ENCODE data around the gene NEK9. TPM values are rescaled to one million over a fixed set of nuclear protein-coding genes. Genes with fewer than 3 reads are reported as not detected.

The NEK9 gene
- total RNA-seq, 2 experiments from 2014 or later, result 45.2 to 58.7 TPM

DNA sequence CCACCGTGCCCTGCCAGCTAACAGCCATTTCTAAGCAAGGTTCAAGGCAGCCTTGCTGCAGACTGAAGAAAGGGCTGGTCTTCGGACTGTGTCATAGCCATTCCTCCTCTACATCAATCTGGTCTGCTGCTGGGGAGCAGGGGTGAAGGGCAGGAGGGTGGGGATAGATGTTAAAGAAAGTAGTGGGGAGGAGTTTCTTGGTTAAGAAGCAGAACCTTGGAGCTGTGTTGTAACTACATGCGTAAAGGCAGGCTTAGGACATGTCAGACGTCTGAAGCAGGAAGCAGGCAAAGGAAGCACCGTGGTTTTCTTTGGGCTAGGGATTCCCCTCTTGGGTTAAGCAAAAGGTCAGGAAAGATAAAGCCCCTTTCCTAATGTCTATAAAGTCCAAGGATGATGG lies 18.1 kb upstream of the NEK9 start:
- DNase-seq (no peak), ATAC-seq (no peak)
- Mint-ChIP-seq H3K4me3 (no peak overlapping the region), H3K27ac (no peak overlapping the region), H3K27me3 (no peaks in the 10 kb centered on the region), H3K4me1 (peaks cover 56% of the 10 kb centered on the region), H3K9me3 (ENCODE audit: low read depth) (no peaks in the 10 kb centered on the region), H3K36me3 (ENCODE audit: low read depth) (peaks cover 30% of the 10 kb centered on the region)
- ChIA-PET CTCF (interaction anchor here (0.6 to 12.7 kb wide), 4 partner anchors 13 to 155 kb away, joined by 3 to 221 read pairs (median 4); no protein-coding TSS in a partner anchor), POLR2A (interaction anchor here (0.9 kb wide), 1 partner anchor 31 kb away, joined by 3 read pairs; no protein-coding TSS in a partner anchor)
- intact Hi-C loops (cut with DNase I, micrococcal nuclease), result no loop called here

DNA sequence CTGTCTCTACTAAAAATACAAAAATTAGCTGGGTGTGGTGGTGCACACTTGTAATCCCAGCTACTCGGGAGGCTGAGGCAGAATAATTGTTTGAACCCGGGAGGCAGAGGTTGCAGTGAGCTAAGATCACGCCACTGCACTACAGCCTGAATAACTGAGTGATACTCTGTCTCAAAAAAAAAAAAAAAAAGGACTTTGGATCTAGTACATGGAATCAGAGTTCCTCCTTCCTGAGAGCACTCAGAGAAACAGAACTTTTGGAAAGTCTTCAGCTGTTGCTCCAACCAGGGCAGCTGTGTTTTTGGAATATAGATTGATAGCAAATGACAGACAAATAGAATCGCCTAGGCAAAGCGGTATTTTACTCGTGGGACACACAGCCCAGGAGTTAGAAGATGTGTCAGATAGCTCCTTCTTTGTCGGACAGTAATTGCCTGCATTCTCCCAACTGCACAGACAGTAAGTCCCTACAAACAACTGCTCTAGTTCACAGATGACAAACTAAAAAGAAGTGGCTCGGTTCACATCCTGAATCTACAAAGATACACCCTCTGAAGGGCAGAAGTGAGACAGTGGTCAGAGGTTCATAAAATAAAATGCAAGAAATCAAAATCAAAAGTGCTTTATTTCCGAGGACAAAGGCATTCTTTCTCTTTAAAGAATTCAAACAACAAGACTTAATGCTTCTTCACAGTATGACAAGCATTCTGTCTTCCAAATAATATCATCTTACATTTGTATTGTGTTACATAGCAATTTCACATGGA lies 17.1 kb upstream of the NEK9 start:
- POLR2A ChIA-PET, result no interaction called here
- DNase-seq (no peak), ATAC-seq (no peak)
- no peaks in the 10 kb centered on the region for H3K9me3 Mint-ChIP-seq (ENCODE audit: low read depth)
- no peaks in the 10 kb centered on the region for H3K27me3 Mint-ChIP-seq
- no peak overlapping the region for H3K4me3 Mint-ChIP-seq
- intact Hi-C loops (cut with DNase I, micrococcal nuclease), result no loop called here
- H3K4me1 Mint-ChIP-seq, result peaks cover 60% of the 10 kb centered on the region
- peaks cover 27% of the 10 kb centered on the region for H3K36me3 Mint-ChIP-seq (ENCODE audit: low read depth)
- CTCF ChIA-PET, result interaction anchor here (0.5 to 12.7 kb wide), 6 partner anchors 12 to 359 kb away, joined by 3 to 221 read pairs (median 4); no protein-coding TSS in a partner anchor
- peak overlapping the region; percentile 44 for H3K27ac Mint-ChIP-seq

DNA sequence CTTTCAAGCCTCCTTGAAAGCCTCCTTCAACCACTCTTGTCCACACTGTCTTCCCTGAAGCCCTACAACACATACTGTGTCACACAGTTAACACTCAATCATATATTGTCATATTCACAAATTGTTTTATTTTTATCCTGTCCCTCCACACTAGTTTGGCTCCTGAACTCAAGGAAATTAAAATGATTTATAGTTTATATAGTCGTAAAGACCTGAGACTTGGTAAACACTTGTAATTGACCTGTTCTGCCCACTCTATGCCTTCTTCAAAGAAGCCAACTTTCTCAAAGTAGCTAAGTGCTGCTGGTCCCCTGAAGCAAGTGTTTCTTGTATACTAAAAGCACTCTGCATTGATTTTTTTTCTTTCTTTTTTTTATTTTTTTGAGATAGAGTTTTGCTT lies 15.6 kb upstream of the NEK9 start:
- H3K27ac Mint-ChIP-seq, result no peak overlapping the region
- H3K9me3 Mint-ChIP-seq (ENCODE audit: low read depth), result no peaks in the 10 kb centered on the region
- intact Hi-C loops (cut with DNase I, micrococcal nuclease), result no loop called here
- peaks cover 62% of the 10 kb centered on the region for H3K4me1 Mint-ChIP-seq
- ChIA-PET CTCF (interaction anchor here (0.7 to 12.7 kb wide), 8 partner anchors 11 to 158 kb away, joined by 3 to 221 read pairs (median 6); no protein-coding TSS in a partner anchor), POLR2A (no interaction called here)
- peaks cover 21% of the 10 kb centered on the region for H3K36me3 Mint-ChIP-seq (ENCODE audit: low read depth)
- H3K4me3 Mint-ChIP-seq, result no peak overlapping the region
- no peaks in the 10 kb centered on the region for H3K27me3 Mint-ChIP-seq
- DNase-seq (no peak), ATAC-seq (no peak)

DNA sequence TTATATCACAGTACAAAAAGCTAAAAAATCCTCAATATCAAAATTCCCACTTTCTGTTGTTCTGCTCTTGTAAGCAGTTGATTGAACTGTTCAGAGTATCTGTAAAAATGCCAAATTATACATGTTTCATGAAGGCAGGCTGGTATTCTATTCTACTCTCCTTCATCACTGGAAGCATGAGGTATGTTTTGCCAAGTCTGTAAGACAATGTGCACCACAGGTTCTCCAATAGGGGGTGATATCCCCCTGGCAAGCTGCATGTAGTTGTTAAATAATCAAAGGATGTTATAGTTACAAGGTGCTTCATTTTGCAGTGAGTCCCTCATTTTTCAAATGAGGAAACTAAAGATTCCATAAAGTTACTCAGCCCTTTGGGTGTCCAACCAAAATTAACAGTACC lies 15.1 kb upstream of the NEK9 start:
- peak; percentile 71 for ATAC-seq
- Mint-ChIP-seq H3K36me3 (ENCODE audit: low read depth) (peaks cover 17% of the 10 kb centered on the region), H3K27ac (no peak overlapping the region), H3K4me1 (peaks cover 58% of the 10 kb centered on the region), H3K4me3 (no peak overlapping the region), H3K27me3 (no peaks in the 10 kb centered on the region), H3K9me3 (ENCODE audit: low read depth) (no peaks in the 10 kb centered on the region)
- peak; percentile 38 for DNase-seq
- CTCF ChIA-PET, result interaction anchor here (0.9 to 12.7 kb wide), 10 partner anchors 11 to 179 kb away, joined by 3 to 221 read pairs (median 6); no protein-coding TSS in a partner anchor
- intact Hi-C loops (cut with DNase I, micrococcal nuclease), result no loop called here
- POLR2A ChIA-PET, result no interaction called here

DNA sequence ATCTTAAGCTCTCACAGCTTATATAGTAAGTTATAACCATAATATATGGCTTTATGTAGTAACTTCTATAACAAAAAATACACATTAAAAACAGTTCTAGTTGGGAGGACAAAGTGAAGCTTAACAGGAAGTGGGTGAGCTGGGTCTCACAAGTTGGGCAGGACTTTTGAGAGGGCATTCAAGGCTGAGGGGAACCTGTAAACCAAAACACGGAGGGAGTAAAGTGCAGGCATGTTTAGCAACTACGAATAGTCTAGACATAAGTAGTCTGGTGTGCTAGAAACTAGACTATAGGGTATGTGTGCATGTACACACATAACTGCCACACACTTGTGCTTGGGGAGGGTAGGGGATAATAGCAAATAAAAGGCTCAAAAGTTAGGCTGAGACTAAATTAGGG lies 14.2 kb upstream of the NEK9 start:
- H3K9me3 Mint-ChIP-seq (ENCODE audit: low read depth), result no peaks in the 10 kb centered on the region
- H3K27ac Mint-ChIP-seq, result no peak overlapping the region
- H3K36me3 Mint-ChIP-seq (ENCODE audit: low read depth), result peaks cover 8% of the 10 kb centered on the region
- CTCF ChIA-PET, result interaction anchor here (0.6 to 12.7 kb wide), 14 partner anchors 10 to 180 kb away, joined by 3 to 221 read pairs (median 4); no protein-coding TSS in a partner anchor
- peaks cover 49% of the 10 kb centered on the region for H3K4me1 Mint-ChIP-seq
- ATAC-seq (peak; percentile 22), DNase-seq (no peak)
- no peaks in the 10 kb centered on the region for H3K27me3 Mint-ChIP-seq
- POLR2A ChIA-PET, result interaction anchor here (0.7 kb wide), 1 partner anchor 100 kb away, joined by 3 read pairs; no protein-coding TSS in a partner anchor
- intact Hi-C loops (cut with DNase I, micrococcal nuclease), result no loop called here
- H3K4me3 Mint-ChIP-seq, result no peak overlapping the region

DNA sequence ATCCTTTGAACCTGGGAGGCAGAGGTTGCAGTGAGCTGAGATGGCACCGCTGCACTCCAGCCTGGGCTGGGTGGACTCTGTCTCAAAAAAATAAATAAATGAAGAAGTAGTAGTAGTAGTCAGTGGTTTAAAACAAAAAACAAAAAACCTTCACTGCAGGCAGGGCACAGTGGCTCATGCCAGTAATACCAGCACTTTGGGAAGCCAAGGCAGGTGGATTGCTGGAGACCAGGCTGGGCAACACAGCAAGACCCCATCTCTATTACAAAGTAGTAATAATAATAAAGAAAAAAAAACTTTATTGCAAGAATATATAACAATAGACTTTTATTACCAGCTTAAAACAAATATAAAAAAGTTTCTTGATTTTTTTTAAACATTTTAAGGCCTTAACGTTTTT lies 13.8 kb upstream of the NEK9 start:
- Mint-ChIP-seq H3K4me1 (peaks cover 47% of the 10 kb centered on the region), H3K36me3 (ENCODE audit: low read depth) (peaks cover 8% of the 10 kb centered on the region), H3K4me3 (no peak overlapping the region), H3K27ac (peak overlapping the region; percentile 11), H3K9me3 (ENCODE audit: low read depth) (no peaks in the 10 kb centered on the region), H3K27me3 (no peaks in the 10 kb centered on the region)
- ATAC-seq, result no peak
- intact Hi-C loops (cut with DNase I, micrococcal nuclease), result no loop called here
- ChIA-PET CTCF (interaction anchor here (0.6 to 12.7 kb wide), 11 partner anchors 9 to 168 kb away, joined by 3 to 221 read pairs (median 6); partner anchors contain the start of gene NEK9), POLR2A (interaction anchor here (0.7 kb wide), 1 partner anchor 100 kb away, joined by 3 read pairs; no protein-coding TSS in a partner anchor)
- DNase-seq, result no peak

DNA sequence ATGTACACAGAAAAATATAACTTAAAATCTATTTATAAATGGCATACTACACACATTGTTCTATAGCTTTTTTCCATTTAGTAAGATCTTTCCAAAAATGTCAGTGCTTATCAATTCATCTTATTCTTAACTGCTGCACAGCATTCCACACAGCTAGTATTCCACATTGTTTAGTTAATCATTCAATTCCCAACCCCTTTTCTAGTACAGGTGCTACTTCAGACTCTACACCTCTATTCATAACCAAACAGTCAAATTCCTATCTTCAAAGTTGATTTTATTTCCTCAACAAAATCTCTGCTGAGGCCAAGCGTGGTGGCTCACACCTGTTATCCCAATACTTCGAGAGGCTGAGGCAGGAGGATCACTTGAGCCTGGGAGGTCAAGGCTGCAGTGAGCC lies 12.3 kb upstream of the NEK9 start:
- peaks cover 16% of the 10 kb centered on the region for H3K36me3 Mint-ChIP-seq (ENCODE audit: low read depth)
- POLR2A ChIA-PET, result interaction anchor here (1.3 kb wide), 1 partner anchor 18 kb away, joined by 4 read pairs; no protein-coding TSS in a partner anchor
- no peaks in the 10 kb centered on the region for H3K27me3 Mint-ChIP-seq
- peak overlapping the region; percentile 6 for H3K4me3 Mint-ChIP-seq
- H3K9me3 Mint-ChIP-seq (ENCODE audit: low read depth), result no peaks in the 10 kb centered on the region
- ATAC-seq (no peak), DNase-seq (no peak)
- intact Hi-C loops (cut with DNase I, micrococcal nuclease), result loop anchor here in 1 of 2 experiments (5.0 kb wide), 1 partner anchor 38 kb away; the partner anchor contains the start of gene TMED10
- CTCF ChIA-PET, result interaction anchor here (0.6 to 12.7 kb wide), 7 partner anchors 10 to 350 kb away, joined by 3 to 221 read pairs (median 4); no protein-coding TSS in a partner anchor
- H3K4me1 Mint-ChIP-seq, result peaks cover 33% of the 10 kb centered on the region
- peak overlapping the region; percentile 9 for H3K27ac Mint-ChIP-seq

DNA sequence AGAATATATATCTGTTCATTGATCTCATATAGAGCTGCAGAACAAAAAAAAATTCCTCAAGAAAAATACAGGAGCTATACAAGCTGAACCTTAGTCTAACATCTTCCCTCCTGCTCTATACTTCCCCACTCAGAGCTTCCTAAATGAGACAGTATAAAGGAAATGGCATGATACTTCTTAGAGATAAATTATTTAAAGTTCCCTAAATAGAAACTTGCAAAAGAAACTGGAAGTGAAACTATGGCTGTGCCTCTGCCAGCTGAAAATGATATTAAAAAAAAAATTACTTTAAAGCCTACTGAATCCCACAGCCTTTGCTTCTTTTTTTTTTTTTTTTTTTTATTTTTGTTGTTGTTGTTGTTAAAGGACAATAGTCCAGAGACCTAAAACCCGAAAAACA lies 11.6 kb upstream of the NEK9 start:
- Mint-ChIP-seq H3K27ac (peak overlapping the region; percentile 72), H3K36me3 (ENCODE audit: low read depth) (peaks cover 23% of the 10 kb centered on the region), H3K4me3 (no peak overlapping the region), H3K27me3 (no peaks in the 10 kb centered on the region), H3K4me1 (peaks cover 31% of the 10 kb centered on the region), H3K9me3 (ENCODE audit: low read depth) (no peaks in the 10 kb centered on the region)
- DNase-seq (no peak), ATAC-seq (peak; percentile 63)
- intact Hi-C loops (cut with DNase I, micrococcal nuclease), result loop anchor here in 1 of 2 experiments (5.0 kb wide), 1 partner anchor 39 kb away; the partner anchor contains the start of gene TMED10
- ChIA-PET POLR2A (interaction anchor here (0.5 to 1.3 kb wide), 2 partner anchors 18 to 155 kb away, joined by 4 read pairs; no protein-coding TSS in a partner anchor), CTCF (interaction anchor here (0.6 to 12.7 kb wide), 7 partner anchors 9 to 351 kb away, joined by 3 to 221 read pairs (median 4); no protein-coding TSS in a partner anchor)

DNA sequence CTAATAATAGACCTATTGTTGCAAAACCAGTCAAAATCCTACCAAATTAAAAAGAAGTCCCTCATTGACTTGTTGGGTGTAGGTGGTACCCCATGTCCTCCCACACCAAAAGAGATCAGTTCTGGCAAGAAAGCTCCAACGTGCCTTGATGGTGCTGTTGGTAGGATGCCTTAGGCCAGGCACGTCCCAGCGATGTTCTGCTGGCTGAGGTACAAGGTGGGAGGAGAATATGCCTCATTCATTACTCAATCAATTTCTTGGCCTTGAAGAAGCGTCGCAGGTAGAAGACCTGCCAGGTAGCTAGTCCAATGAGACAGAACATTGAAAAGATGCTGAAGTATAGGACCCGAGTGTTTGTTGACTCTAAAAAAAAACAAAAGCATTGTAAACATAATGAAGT lies 7.8 kb upstream of the NEK9 start:
- CTCF ChIA-PET, result interaction anchor here (0.6 to 12.7 kb wide), 5 partner anchors 18 to 165 kb away, joined by 3 to 221 read pairs (median 3); no protein-coding TSS in a partner anchor
- no peak overlapping the region for H3K27ac Mint-ChIP-seq

DNA sequence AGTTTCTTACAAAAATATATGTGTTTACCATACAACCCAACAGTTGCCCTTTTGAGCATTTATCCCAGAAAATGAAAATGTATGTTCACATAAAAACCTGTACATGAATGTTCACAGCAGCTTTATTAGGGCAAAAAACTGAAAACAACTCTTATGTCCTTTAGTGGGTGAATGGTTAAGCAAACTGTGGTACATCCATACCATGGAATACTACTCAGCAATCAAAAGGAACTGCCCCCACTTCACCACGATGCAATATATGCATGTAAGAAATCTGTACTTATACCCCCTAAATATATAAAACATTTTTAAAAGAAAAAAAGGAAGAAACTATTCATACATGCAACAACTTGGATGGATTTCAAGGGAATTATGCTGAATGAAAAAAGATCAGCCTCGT lies 6.7 kb upstream of the NEK9 start:
- Mint-ChIP-seq H3K4me3 (no peak overlapping the region), H3K9me3 (ENCODE audit: low read depth) (no peaks in the 10 kb centered on the region), H3K4me1 (peaks cover 17% of the 10 kb centered on the region), H3K36me3 (ENCODE audit: low read depth) (peaks cover 30% of the 10 kb centered on the region), H3K27ac (no peak overlapping the region), H3K27me3 (no peaks in the 10 kb centered on the region)
- ATAC-seq, result no peak
- ChIA-PET POLR2A (no interaction called here), CTCF (interaction anchor here (1.5 to 12.7 kb wide), 3 partner anchors 20 to 166 kb away, joined by 3 to 221 read pairs (median 3); no protein-coding TSS in a partner anchor)
- no peak for DNase-seq
- intact Hi-C loops (cut with DNase I, micrococcal nuclease), result loop anchor here (2.0 to 5.0 kb wide), 2 partner anchors 355 to 519 kb away; no protein-coding TSS in a partner anchor

More for the DNA sequence above, 7.8 kb upstream of the NEK9 start:
- Mint-ChIP-seq H3K4me1 (peaks cover 23% of the 10 kb centered on the region), H3K27me3 (no peaks in the 10 kb centered on the region), H3K36me3 (ENCODE audit: low read depth) (peaks cover 32% of the 10 kb centered on the region), H3K9me3 (ENCODE audit: low read depth) (no peaks in the 10 kb centered on the region), H3K4me3 (no peak overlapping the region)
- ATAC-seq, result no peak
- POLR2A ChIA-PET, result interaction anchor here (0.6 kb wide), 1 partner anchor 178 kb away, joined by 3 read pairs; no protein-coding TSS in a partner anchor
- intact Hi-C loops (cut with DNase I, micrococcal nuclease), result loop anchor here in 1 of 2 experiments (5.0 kb wide), 2 partner anchors 43 to 518 kb away; partner anchors contain the start of gene TMED10
- no peak for DNase-seq

Measured in activated CD4-positive, alpha-beta T cell treated with anti-CD3 and anti-CD28 coated beads for 36 hours (primary cell).